Measurements from ENCODE around the gene PITPNM3.

The PITPNM3 gene

DNA sequence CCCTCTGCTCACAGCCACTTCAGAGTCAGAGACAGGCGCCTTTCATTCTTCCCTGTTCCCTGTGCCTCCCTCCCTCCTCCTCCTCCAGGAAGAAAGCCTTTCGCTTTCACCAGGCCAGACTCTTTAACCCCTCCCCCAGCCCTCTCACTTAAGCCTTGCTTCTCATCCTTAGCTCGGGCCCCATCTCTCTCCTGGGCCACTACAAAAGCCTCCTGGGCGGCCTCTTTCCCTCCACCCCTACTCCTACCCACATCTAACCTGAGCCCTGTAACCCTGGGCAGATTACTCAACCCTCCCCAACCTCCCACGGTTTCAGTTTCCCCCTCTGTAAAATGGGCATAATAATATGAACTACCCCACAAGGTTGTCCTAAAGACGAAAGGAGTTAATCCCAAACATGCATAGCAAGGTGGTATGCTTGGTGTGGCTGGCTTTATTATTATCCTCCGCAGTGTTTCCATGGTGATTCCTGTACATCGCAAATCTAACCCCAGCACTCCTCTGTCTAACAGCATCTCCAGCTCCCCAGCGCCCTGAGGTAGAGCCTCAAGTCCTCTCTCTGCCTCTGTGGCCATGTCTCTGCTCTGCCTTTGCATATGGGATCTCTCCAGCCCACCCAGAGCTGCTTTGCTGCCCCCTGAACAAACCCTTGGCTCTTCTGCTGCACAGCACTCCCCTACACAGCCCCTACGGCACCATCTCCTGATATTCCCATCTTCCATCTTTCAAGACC, 94.4 kb downstream of the PITPNM3 start:
- no peak for DNase-seq (ENCODE audit: low read depth)

DNA sequence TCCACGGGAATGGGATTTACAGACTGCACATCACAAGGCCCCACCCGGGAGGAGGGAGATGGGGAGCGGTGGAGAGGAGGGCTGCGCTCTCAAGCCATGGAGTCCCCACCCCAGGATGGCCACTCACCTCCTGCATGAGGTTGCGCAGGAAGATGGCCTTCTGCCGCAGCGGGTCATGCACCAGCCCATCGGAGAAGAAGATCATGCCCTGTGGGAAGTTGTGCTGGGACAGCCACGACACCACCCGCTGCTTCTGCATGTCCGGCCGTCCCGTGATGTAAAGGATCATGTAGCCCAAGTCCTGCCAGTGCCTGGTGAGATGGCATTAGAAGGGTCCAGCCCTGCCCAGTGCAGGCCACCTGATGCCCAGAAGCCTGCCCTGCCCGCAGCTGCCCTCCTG, 95.1 kb downstream of the PITPNM3 start:
- DNase-seq (ENCODE audit: low read depth) = no peak

DNA sequence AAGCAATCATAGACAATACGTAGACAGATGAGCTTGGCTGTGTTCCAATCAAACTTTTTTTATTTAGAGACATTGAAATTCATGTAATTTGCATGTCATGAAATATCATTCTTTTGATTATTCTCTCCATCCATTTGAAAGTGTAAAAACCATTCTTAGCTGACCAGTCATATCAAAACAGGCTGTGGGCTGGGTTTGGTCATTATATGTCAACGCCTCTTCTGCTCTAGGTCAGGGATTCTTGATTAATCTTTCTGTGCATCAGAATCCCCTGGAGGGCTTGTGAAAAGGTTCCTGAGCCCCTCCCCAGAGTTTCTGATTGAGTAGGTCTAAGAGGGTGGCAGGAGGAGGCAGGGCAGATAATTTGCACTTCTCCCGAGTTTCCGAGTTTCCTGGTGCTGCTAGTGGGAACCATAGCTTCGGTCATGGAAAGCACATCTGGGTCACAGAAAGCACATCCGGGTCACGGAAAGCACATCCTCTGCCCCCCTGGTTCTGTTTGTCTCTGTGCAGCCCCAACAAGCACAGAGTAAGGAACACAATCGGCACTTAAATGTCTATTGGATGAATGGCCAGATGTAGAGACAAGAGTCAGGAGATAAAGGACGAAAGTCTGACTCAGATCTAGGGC, 95.7 kb downstream of the PITPNM3 start:
- DNase-seq (ENCODE audit: low read depth) = no peak

DNA sequence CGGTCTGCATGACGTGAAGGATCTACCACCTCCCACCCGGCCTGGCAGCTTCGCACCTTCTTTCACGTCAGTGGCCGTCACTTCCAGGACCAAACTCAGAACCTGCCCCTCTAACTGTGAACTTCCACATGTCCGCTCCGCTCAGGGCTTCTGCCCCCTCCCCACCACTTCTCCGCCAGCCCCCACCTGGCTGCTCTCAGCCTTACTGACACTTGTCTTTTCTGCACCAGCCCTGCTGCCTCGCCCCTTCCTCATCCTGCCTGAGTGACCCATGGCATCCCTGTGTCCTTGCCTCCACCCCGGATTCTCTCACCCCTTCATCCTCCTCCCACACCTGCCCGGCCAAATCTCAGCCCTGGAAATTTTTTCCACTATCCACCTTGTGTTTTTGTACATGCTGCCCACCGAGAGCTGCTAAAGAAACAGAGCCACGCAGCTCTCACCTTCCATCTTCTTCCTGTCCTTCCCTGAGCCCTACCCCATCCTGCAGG, 97.8 kb downstream of the PITPNM3 start:
- no peak for DNase-seq (ENCODE audit: low read depth)

DNA sequence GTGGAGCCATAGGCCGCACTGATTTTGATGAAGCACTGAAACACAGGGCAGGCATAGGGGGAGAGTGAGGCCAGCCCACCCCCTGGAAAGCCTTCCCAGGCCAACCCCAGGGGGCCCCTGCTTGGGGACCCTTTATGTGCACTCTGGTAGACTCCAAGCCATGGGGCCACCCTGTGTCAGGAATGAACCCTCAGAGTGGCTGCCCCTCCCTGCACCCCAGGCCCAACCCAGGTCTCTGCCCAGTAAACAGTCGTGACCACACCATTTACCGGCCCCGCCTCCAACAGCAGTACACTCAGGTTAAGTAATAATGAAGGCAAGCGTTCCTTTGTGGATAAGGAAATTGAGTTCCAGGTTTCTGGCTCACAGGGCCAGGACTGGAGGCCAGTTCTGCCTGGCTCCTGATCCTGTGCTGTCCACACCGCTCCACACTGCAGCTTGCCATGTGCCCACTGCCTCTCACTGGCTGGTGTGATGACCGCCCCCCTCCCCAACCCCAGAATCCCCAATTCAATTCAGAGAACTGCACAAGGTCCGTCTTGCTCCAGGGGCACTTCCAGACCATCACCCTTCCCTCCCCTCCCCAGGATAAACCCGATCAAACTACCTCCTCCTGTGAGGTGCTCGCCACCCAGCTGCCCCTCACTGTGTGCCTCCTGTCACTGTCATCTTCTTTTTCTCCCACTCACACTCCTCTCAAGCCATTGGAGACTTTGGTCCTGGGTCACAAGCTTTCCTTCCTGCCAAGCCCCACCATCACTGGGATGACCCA, 98.5 kb downstream of the PITPNM3 start:
- no peak for DNase-seq (ENCODE audit: low read depth)

DNA sequence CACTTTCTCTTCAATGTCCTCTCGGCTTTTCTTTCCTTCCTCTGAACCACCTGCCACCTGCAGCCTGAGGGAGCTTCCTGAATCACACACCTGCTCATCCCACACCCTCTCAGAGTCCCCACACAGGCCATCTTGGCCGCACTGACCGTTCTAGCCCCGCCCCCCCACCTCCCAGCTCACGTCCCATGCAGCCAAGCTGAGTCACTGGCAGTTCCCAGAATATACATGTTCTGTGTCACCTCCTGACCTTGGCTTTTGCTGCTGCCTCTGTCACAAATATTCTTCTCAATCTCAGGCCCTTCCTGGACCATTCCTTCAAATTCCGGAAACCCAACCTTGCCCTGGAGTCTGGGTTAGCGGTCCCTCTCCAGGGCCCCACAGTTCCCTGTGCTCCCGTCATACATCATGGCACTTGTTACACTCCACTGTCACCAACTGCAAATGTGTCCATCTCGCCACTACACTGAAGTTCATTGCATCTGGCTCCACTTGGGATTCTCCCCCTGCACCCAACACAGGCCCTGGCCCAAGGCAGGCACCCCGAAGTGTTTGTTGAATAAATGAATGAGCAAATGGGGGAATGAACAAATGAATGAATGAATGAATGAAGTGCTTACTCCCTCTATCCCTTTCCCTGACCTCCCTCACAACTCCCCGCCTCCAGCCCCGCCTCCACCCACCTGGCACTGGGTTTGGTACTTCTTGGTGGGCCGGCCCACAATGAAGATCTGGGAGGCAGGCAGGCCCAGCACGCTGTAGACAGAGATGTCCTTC, 99.3 kb downstream of the PITPNM3 start:
- no peak for DNase-seq (ENCODE audit: low read depth)

DNA sequence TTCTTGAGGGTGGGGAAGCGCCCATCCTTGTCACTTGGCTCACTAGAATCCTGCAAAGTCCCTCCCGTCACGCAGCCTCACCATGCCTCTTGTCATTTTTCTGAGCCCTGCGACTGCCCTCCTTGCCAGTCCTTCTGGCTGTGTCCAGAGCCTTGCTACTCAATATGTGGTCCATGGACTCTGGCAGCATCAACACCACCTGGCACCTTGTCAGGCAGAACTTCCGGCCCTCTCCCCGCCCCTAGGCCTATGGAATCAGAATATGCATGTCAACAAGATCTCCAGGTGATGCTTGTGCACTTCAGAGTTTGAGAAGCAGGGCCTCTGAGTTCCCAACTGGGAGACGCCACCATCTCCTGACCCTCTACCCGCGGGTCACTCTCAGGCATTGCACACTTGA, 100.0 kb downstream of the PITPNM3 start:
- no peak for DNase-seq (ENCODE audit: low read depth)

DNA sequence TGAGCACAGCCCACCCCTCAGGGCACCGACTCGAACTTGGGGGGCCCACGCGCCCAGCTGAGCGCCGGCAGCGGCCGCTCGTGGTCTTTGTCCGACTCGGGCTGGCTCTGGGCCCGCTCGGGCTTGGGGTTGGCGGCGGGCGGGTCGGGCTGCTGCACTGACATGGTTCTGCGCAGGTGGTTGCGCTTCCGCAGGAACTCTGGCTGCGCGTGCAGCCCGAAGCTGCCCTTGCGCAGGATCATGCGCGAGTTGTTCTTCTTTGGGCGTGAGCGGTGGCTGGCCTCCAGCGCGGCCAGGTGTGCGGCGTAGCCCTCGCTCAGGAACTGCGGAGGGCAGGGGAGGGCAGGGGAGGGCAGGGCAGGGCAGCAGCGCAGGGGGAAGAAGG, 101.0 kb downstream of the PITPNM3 start:
- DNase-seq (ENCODE audit: low read depth) = no peak

DNA sequence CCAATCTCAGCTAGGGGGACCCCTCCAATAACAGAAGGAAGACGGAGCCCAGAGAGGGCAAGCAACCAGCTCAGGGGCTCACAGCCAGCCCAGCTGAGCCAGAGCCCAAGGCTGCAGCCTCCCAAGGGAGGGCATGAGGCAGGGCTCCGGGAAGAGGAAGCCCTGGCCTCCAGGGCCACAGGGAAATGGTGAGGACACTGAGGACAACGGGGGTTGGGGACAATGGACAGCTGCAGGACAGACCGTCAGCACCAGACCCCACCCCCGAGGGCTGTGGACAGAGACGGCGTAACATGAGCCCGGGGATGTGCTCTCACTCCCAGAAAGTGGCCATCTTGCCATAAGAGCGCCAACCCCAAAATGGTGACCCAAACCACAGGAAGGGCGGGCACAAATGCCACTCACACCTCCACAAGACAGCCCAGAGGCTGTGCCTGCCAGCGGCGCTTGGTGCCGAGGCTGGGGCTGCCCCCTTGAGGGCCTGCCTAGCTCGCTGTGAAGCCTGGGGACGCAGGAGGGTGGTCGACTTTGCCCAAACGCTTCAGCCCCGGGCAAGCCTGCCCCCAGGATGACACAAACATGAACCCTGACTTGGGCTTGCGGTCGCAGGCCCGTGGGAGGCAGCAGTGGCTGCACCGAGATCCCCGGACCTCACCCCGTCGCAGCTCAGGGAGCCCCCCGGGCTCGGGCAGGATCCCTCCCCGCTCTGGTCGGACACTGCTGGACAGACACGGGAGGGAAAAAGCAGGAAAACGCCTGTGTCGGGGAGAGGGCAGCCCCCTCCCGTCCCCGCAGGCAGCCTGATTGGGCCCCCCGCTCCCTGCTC, 101.6 kb downstream of the PITPNM3 start:
- no peak for DNase-seq (ENCODE audit: low read depth)

DNA sequence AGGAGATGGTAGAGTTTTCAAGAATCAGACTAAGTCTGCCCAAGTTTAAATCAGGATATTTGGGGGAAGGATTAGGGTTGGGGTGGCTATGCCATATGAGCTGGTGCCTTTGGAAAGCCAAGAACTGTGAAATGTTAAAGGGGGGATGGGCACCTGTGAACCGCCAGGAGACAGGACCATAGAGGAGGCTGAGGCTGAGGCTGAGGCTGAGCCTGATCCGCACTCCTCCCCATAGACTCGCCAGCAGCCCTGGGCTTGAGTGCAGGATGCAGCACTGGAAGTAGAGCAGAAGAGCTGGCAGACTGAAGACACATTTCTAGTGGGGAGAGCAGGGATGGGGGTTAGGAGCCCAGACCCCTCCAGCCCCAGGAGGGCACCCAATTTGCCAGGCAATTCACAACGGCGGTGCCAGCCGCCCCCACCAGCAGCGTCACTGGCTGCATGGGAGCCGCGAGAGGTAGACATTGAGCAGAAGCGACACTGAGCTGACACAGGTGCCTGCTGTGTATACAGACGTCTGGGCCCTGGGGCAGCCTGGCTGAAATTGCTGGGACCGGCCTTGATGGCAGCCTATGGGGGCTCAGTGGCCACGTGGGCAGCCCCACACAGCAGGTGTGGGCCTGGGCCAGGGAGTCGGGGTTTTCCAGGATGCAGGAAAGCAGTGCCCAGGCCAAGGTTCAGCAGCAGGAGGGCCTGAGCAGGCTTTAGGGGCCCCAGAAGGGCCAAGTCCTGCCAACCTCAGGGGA, 102.9 kb downstream of the PITPNM3 start:
- no peak for DNase-seq (ENCODE audit: low read depth)

DNA sequence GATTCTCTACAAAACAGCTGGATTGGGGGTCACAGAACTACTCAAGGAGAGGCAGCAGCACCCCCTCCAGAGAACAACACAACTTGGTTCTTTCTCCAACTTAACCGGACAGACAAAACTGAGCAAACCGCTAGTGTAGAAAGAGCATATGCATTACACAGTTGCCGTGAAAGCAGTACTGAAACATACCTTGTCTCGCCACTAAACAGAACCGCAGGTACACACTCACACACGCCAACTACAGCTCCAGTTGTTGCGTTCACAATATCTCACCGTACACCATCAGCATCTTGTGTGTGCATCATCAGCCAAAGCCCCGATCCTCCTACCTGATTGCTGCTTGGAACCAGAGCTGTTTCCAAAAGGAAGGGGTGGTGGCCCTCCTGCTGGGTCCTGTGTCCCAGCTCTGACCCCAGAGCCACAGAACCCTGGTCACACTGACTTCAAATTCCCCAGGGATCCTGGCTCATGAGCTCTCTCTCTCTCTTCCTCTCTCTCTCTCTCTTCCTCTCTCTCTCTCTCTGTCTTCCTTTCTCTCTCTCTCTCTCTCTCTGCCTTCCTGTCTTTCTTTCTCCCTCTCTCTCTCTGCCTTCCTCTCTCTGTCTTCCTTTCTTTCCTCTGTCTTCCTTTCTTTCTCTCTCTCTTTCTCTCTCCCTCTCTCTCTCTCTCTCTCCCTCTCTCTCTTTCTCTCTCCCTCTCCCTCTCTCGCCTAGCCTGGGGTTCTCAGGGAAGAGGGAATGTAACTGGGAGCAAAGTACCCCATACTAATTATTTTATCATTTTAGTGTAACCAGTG, 103.7 kb downstream of the PITPNM3 start:
- no peak for DNase-seq (ENCODE audit: low read depth)

DNA sequence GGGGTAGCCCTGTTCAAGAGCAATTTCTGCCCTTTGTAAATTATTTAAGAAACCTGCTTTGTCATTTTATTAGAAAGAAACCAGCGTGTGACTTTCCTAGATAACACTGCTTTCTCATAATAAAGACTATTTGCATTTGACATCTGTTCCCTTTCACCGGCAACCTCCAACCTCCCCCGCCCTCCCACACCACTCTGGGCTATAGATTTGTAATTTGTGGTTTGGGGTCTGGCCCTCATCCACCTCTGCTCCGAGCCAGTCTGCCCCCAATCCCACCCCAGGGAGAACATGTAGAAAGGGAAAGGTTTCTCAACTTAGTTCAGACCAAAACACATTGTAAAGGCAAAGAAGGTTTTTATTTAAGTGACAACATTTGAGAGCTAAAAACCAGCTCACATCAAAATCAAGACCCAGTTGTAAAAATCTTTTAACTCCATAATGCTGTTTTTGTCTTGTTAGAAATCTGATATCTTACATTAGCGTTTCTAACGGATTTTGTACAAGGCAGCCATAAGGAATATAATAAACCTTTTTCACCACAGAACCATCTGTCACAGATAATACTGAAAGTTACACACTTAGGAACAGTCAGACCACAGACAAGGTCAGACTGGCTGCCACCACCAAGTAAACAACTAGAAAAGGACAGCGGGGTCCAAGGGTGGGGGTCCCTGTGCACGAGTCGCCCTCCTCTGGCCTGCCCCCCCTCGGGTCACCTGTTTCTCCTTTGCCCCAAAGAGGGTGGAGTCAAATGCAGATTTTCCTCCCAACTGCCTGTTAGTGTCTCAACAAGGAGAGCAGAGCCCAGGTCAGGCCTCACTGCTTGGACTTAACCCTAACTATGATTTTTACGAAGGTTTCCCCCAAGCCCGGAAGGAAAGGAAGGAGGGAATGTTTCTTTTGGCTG, 105.2 kb downstream of the PITPNM3 start:
- no peak for DNase-seq (ENCODE audit: low read depth)

DNA sequence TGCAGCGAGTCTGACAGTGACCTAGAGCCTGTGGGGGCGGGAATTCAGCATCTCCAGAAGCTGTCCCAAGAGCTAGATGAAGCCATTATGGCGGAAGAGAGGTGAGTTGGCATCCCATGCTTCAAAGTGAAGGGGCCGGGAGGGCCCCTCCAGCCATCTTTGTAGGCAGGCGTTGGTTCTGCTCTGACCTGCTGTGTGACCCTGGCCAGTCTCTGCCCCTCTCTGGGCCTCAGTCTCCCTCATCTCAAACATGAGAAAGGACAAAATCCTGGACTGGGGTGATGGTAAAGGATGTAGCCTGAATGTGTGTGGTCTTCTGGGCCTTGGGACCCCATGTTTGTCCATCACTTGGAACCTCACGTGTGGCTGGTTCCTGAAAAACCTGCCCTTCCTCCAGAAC, 107.0 kb downstream of the PITPNM3 start:
- no peak for DNase-seq (ENCODE audit: low read depth)

DNA sequence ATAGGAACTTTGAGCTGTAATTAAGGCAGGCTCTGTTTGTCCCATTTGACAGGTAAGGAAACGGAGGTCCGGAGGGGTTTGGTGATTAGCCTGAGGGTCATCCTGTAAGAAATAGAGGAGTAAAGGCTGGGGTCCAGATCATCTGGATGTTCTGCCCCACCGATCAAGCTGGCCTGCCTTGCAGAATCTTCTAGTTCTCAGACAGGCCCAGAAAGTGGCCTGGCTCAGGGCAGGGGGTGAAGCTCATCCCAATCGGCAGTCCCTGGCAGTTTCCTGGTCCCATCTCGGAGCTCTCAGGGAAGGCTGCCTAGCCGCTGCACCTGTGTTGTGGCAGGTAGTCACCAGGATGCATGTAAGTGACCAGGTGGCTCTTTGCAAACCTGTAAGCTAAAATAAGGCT, 107.9 kb downstream of the PITPNM3 start:
- DNase-seq (ENCODE audit: low read depth) = no peak

DNA sequence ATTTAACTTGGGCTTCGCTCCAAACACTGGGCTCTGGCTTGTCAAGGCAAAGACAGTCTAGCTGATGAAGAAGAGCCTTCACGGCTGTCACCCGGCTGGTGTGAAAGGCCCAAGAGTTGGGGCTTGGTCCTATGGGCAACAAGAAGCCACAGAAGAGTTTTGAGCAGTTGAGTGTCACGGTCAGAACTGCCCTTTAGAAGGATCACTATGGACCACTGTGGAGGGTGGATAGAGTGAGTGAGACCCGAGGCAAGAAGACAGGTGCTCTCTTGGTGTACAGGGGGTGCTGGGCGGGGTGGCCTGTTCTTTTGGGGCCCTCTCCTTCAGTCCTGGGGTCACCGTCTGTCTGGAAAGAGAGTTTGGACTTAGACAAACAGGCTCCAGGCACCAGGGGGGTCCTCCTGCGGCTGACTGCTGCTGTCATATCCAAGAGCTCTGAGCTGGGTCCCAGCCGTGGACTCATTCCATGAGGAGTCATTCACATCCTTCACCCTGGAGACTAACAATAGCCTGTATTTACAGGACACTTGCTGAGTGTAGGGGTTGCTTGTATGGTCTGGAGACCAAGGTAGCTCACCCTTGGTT, 109.7 kb downstream of the PITPNM3 start:
- no peak for DNase-seq (ENCODE audit: low read depth)

DNA sequence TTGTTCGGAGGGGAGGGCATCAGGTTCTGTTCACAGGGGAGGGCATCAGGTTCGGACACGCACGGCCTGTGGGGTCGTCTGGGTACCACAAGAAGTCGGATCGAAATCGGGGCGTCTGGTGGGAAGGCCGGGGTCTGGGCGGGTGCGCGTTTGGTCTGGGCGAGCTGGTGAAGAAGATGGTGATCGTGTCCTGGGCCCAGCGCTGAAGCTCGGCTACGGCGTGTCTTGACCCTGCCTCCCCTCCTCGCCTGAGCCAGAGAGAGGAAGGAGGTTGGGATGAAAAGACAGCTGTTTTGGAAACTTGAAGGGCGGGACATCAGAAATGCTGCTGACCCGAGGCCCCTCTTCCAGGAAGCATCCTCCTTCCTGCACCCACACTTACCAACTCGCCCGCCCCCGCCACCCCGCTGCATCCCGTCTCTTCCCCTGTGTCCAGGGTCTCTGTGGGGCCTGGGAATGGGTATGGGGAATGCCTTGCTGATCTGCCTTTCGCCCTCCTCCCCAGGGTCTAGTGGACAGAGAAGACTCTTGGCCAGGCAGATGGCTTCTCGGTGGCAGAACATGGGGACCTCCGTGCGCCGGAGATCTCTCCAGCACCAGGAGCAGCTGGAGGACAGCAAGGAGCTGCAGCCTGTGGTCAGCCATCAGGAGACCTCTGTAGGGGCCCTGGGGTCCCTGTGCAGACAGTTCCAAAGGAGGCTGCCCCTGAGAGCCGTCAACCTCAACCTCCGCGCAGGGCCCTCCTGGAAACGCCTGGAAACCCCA, 111.6 kb downstream of the PITPNM3 start:
- no peak for DNase-seq (ENCODE audit: low read depth)

DNA sequence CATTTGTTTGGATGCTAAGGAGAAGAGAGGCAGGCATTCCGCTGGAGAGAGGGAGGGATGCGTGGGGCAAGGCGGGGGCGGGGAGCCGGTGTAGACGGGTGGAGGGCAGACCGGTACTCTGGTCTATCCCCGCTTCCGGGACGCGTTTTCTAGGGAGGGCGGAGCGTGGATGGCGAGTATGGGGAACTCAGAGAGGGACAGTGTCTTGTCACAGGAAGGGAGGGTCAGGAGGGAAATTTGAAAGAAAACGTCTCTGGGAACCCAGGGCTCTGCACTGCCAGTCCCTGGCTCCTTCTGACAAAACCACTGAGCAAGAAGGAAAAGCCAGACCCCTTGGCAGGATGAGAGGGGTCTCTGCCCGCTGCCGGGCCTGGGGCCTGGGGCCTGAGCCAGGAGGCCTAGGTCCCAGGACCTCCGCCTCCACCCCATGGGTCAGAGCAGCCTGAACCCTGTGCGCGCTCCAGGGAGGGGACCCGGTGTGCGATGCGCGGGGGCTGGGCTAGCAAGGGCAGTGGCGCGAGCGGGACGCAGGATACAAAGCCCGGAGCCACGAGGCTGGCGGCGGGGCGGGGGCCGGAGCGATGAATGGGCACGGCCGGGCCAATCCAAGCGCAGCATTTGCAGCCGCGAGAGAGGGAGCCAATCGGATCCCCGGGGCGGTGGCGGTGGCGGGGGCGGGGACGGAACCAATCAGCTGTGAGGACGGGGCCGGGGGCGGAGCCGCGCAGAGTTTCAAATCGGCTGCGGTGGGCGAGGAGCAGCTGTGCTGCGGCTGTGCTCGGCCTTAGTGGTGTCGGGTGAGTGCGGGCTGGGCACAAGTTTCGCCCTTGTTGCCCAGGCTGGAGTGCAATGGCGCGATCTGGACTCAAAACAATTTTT, 112.4 kb downstream of the PITPNM3 start, which contains the start of gene PIMREG:
TSS of gene PIMREG (plus strand) at position 764 of the 879 bp plus-strand sequence. CDS start 656 bp downstream, outside the sequence.
- no peak for DNase-seq (ENCODE audit: low read depth)

Measured in CMK (cell line).